Muscle layer of duodenum (tissue), 2 donors: Measurements from ENCODE around the gene ZFHX3.

ENCODE experiments used
- H3K27ac ChIP-seq: one replicate; pipeline ENCODE4 v1.7.0; 2013; ENCODE audit warnings: mild to moderate bottlenecking, low read length
- H3K27me3 ChIP-seq: one replicate; pipeline ENCODE4 v1.7.0; 2013; ENCODE audit warnings: low read depth, mild to moderate bottlenecking, control low read depth, low read length
- H3K36me3 ChIP-seq, 2 donors: one replicate each; pipeline ENCODE4 v1.7.0; 2013; ENCODE audit warnings: low read length in 2 of 2, control low read depth in 1 of 2, mild to moderate bottlenecking in 1 of 2; ENCODE audit not compliant: insufficient read depth in 2 of 2, control insufficient read depth in 1 of 2
- H3K4me1 ChIP-seq, 2 donors: one replicate each; pipeline ENCODE4 v1.7.0; 2013; ENCODE audit warnings: low read length in 2 of 2, mild to moderate bottlenecking in 2 of 2, control low read depth in 1 of 2, moderate library complexity in 1 of 2; ENCODE audit not compliant: insufficient read depth in 2 of 2, control insufficient read depth in 1 of 2
- H3K4me3 ChIP-seq, 2 donors: one replicate each; pipeline ENCODE4 v1.7.0; 2013; ENCODE audit warnings: low read length in 2 of 2, low read depth in 1 of 2, mild to moderate bottlenecking in 1 of 2
- H3K9me3 ChIP-seq, 2 donors: one replicate each; pipeline ENCODE4 v1.7.0; 2013; ENCODE audit warnings: low read length in 2 of 2, control low read depth in 1 of 2, mild to moderate bottlenecking in 1 of 2; ENCODE audit not compliant: control insufficient read depth in 1 of 2
- donor health status: healthy.

ZFHX3 gene

DNA sequence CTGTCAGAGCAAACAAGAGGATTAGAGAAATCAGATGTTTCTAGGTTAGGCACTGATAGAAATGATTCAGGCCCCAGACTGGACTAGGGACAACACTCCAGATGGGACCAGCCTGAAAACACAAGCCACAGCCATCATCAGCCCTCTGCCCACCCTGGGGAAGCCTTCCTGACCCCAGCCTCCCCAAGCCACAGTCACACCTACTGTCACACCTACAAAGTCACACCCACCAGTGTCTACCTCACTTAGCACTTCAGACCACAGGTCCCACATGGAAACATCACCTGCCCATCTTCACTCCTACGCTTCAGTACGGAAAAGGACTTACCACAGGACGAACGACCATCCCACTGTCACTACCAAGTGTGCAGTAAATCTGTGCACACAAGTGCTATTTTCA, 197.9 kb downstream of the ZFHX3 start:
- H3K9me3 ChIP-seq = no peaks in the 10 kb centered on the region
- H3K27me3 ChIP-seq = no peaks in the 10 kb centered on the region
- peak overlapping the region; percentile 1 for H3K27ac ChIP-seq
- H3K4me1 ChIP-seq = peaks cover 3 to 18% of the 10 kb centered on the region in 2 donors
- peaks cover 0 to 7% of the 10 kb centered on the region in 2 donors for H3K36me3 ChIP-seq
- no peak overlapping the region for H3K4me3 ChIP-seq

DNA sequence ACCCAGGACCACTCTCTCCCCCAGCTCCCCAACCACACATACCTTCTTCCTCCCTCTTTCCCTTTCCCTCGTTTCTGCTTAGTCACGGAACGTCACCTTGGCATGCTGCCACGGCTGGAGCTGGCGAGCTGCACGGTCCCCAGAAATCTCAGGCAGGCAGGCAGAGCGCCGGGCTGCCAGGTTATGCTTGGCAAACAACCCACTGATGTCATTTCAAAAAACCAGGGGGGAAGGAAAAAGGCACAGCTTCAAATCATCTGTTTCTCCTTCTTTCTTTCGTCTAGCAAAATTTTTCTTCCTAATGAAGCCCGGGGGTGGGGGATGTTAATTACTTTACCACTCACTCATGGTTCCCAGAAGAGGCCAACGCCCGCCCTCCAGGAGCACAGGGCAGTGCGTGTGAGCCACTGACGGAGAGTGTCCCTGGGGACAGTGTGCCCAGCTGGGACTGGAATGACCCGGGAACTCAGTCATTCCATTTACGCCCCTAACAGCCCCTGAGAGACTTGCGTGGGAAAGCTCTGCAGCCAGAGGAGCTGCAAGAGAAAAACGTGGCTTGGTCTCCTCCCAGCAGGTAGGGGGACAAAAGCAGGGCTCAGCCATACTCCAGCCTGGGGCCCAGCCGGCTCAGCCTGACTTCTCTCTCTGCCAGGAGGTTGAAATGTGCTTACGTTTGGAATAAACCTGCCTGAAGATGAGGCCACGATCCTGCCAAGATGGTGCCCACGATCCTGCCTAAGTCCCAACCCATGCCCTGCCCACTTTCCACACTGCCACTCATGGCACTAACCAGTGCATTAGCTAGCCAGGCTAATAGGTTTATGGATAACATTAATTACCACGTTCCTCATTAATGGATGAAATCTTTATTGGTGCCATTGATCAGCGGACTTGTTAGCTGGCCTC, 198.9 kb downstream of the ZFHX3 start:
- Histone ChIP-seq H3K9me3 (no peaks in the 10 kb centered on the region), H3K36me3 (peaks cover 0 to 7% of the 10 kb centered on the region in 2 donors), H3K27me3 (no peaks in the 10 kb centered on the region), H3K4me3 (no peak overlapping the region), H3K4me1 (peaks cover 3 to 18% of the 10 kb centered on the region in 2 donors), H3K27ac (peak overlapping the region; percentile 47)

DNA sequence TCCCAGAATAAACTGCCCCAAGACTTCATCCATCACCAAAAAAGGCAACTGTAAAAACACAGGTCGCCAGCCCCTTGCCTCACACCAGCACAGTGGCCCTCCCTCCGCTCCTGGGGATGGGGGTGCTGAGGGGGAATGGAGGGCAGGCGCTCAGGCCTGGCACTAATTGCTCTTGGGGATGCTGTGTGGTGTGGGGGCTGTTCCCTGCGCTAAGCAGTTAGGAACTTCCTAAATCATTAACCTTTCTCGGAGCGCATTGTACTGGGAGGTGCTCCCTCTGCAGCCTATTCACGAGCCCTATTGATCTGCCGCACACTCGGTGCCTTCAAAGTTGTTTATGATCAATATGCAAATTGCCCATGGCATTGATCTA, 199.9 kb downstream of the ZFHX3 start:
- H3K36me3 ChIP-seq = peaks cover 0 to 7% of the 10 kb centered on the region in 2 donors
- H3K27me3 ChIP-seq = no peaks in the 10 kb centered on the region
- no peak overlapping the region for H3K27ac ChIP-seq
- H3K4me1 ChIP-seq = peaks cover 3 to 18% of the 10 kb centered on the region in 2 donors
- H3K4me3 ChIP-seq = no peak overlapping the region
- no peaks in the 10 kb centered on the region for H3K9me3 ChIP-seq

DNA sequence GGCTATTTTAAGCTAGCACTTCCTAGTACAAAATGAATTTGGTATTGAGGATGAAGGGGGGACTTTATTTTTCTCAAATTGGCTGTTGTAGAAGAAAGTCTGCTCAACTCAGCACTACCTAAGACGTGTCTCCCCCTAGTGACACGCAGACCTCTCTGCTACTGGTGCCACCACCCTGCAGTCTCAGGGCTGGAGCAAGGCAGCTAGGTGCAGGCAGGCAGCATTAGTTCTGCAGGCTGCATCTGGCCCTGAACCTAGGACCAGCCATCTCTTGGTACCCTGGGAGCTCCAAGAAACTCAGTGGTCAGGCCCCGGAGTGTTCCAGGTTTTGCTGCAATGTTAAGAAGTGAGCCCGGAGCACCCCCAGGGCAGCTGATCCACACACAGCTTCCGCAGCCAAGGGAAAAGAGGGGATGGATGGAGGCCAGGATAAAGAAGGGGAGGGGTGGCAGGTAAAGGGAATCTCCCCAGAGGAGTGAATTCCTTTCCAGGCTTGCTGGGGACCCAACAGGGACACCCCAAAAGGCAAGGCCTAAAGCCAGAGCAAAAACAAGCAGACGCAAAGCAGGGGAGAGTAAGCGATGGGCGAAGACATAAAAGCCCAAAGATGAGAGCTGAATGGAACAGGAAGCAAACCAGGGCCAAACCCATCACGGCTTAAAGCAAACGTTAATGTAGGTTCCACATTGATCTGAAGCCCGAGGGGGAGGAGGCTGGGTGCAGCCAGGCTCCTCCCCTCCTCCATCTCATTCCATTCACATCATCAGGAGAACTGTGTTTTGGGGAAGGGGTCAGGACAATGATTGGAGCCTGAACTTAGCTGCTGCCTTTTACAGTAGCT, 200.5 kb downstream of the ZFHX3 start:
- Histone ChIP-seq H3K27me3 (no peaks in the 10 kb centered on the region), H3K4me1 (peaks cover 3 to 18% of the 10 kb centered on the region in 2 donors), H3K36me3 (peaks cover 0 to 7% of the 10 kb centered on the region in 2 donors), H3K9me3 (no peaks in the 10 kb centered on the region), H3K27ac (no peak overlapping the region), H3K4me3 (no peak overlapping the region)

DNA sequence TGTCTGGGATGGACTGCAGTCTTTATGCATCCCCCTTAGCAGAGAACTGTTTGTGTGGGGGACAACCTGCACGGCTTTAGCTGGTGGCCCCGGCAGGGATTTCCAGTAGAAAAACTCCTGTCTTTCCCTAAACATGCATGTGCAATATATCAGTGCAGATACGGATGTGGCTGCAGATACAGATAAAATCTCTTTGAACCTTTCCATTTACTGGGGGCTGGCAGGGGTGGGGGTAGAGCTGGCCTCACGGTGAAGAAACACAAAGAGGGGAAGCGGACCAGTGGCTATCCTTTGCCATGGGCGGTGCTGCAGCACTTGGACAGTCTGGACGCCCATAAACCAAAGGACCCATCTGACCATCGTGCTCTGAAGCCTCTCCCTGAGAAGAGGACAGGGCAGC, 201.3 kb downstream of the ZFHX3 start:
- H3K36me3 ChIP-seq = peaks cover 0 to 7% of the 10 kb centered on the region in 2 donors
- H3K27me3 ChIP-seq = no peaks in the 10 kb centered on the region
- no peaks in the 10 kb centered on the region for H3K9me3 ChIP-seq
- no peak overlapping the region for H3K27ac ChIP-seq
- H3K4me1 ChIP-seq = peaks cover 3 to 18% of the 10 kb centered on the region in 2 donors
- no peak overlapping the region for H3K4me3 ChIP-seq

DNA sequence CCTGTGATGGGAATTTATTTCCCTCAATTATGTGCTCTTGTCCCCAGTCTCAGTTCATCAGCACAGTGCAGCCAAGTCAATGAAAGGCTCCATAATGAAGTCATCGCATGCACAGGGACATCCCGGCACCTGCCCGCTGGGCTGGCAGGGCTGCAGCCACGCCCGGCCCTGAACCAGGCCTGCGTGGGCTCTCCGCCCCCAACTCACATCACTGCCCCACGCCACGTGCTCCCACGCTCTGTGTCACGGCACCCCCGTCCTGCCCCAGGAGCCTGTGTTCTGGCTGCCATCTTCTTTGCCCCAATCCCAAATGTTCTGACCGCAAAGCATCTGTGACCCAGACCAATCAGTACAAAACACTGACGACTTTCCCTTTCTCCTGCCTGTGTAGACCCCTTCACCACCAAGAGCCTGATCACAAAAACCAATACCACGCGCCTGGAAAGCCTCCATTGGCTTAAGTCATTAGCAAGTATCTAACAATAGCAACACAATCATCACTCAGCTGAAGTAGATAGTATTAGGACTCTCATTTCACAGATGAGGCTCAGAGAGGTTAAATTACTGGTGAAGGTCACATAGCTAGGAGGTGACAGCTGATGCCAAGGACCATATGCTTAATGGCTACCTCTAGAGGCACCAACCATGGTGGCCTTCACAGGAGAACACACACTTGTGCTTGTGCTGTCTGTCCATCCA, 202.5 kb downstream of the ZFHX3 start:
- H3K36me3 ChIP-seq = peaks cover 0 to 6% of the 10 kb centered on the region in 2 donors
- no peak overlapping the region for H3K27ac ChIP-seq
- H3K4me3 ChIP-seq = no peak overlapping the region
- no peaks in the 10 kb centered on the region for H3K27me3 ChIP-seq
- peaks cover 8 to 26% of the 10 kb centered on the region in 2 donors for H3K4me1 ChIP-seq
- H3K9me3 ChIP-seq = no peaks in the 10 kb centered on the region

DNA sequence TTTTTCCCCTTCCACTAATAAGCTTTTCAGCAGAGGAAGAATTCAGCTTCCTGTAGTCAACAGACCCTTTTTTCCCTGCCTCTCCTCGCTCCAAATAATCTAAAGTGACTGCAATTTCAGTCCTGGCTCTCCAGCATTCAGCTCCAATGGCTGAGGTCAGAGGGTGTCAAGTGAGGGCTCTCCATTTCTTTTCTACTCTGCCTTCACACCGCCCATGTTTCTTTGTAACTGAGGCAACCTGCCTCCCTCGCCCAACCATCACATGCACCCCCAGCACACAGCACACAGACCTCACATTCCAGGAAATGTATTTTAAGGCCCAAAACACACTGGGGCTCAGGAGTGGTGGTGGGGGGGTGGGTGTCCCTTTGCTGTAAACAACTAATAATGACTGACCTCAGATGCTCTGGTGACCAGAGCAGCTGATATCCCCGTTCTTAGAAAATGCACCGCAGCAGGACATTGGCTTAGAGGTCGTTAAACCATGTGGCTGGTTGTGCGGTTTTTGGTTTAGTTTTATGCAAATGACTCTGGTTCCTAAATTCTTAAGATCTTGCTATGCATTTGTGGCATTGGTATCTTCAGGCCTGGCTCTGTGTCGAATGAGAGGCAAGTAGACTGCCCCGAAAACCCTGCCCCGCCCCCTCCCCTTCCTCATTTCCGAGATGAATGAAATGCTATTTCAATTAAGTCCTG, 203.6 kb downstream of the ZFHX3 start:
- Histone ChIP-seq H3K4me3 (no peak overlapping the region), H3K27ac (no peak overlapping the region), H3K36me3 (no peaks in the 10 kb centered on the region), H3K9me3 (no peaks in the 10 kb centered on the region), H3K4me1 (peaks cover 8 to 22% of the 10 kb centered on the region in 2 donors), H3K27me3 (no peaks in the 10 kb centered on the region)

DNA sequence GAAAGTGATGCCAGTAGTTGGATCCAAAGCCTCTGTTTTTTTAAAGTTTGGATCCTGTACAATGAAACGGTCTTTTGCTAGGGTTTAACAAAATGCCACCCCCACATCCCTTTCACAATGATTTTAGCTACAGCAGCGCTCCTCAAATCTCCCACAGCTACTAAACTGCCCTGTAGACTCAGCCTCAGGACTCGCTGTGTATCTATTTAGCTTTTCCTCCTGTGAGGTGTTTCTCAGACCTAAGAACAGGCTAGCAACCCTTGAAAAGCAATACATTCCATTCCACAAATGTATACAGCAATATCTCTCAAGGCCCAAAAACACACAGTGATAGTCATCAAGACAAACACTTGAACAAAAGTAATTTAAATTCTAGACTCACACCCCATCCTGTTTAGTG, 206.4 kb downstream of the ZFHX3 start:
- no peak overlapping the region for H3K27ac ChIP-seq
- no peaks in the 10 kb centered on the region for H3K9me3 ChIP-seq
- no peak overlapping the region for H3K4me3 ChIP-seq
- H3K27me3 ChIP-seq = no peaks in the 10 kb centered on the region
- H3K4me1 ChIP-seq = peaks cover 8 to 9% of the 10 kb centered on the region in 2 donors
- no peaks in the 10 kb centered on the region for H3K36me3 ChIP-seq

DNA sequence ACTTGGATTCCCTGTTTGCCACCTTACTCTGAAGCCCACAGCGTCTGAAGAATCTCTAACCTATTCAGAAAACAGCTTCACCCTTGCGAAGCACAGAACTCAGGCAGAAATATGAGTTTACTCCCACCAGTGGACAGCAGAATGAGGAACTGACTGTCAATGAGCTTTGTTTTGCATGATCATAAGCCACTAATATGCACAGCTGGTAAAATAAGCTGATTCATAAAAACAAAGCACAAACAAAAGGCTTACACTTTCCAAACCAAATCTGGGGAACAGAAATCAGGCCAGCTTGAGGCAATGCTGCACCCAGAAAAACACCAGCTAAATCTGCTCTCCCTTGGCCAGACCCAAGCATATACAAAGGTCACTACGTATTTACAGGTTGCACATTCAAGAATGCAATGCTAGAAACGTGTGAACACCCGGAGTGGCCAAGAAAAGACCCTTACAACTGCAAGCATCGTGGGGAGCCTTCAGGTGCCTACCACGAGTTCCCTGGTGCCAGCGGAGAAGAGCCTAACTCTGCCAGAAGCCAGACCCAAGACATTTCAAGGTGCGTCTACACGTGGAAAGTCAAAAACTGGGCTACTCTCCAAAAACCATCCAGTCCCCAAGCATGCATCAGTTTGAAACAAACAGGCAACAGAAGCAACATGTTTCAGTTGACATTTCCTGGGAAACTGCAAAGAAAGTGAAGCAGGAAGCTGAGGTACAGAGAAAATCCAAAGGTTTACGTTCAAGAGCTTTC, 207.1 kb downstream of the ZFHX3 start:
- H3K27ac ChIP-seq = no peak overlapping the region
- peaks cover 8 to 9% of the 10 kb centered on the region in 2 donors for H3K4me1 ChIP-seq
- no peak overlapping the region for H3K4me3 ChIP-seq
- no peaks in the 10 kb centered on the region for H3K9me3 ChIP-seq
- H3K36me3 ChIP-seq = no peaks in the 10 kb centered on the region
- H3K27me3 ChIP-seq = no peaks in the 10 kb centered on the region

DNA sequence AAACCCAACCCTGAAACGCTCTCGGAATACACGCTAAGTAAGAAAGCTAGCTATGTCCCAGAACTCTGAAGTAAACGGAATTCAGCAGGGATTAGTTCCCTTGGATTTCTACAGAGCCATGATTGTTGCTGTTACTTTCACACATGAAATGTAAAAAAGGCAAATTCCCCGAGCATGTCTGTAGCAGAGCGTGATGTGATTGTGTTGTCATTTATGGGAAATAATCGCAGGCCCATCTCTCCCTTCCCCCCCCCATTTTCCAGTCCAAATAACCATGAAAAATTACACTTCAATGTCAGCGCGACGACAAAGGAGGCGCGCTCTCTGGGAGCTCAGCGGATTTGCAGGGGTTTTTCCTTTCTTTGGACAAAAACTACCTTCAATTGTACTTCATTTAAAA, 209.0 kb downstream of the ZFHX3 start:
- no peak overlapping the region for H3K27ac ChIP-seq
- H3K4me1 ChIP-seq = peaks cover 8 to 9% of the 10 kb centered on the region in 2 donors
- H3K4me3 ChIP-seq = no peak overlapping the region
- no peaks in the 10 kb centered on the region for H3K9me3 ChIP-seq
- H3K36me3 ChIP-seq = no peaks in the 10 kb centered on the region
- H3K27me3 ChIP-seq = no peaks in the 10 kb centered on the region
